Glutamatergic neuron (in vitro differentiated cells): ENCODE measurements around the gene ELAC1. TPM values are rescaled to one million over a fixed set of nuclear protein-coding genes. Genes with fewer than 3 reads are reported as not detected.

Experiments
- DNase-seq: peaks from one replicate; pipeline ENCODE4 v3.0.0; 2022
- H3K27ac Mint-ChIP-seq: one replicate; pipeline ENCODE4 v1.8.0; 2020; ENCODE audit warnings: mild to moderate bottlenecking, mixed read lengths, inconsistent platforms; ENCODE audit not compliant: unreplicated experiment
- H3K27me3 Mint-ChIP-seq: one replicate; pipeline ENCODE4 v1.8.0; 2020; ENCODE audit warnings: mild to moderate bottlenecking, moderate library complexity, mixed read lengths, inconsistent platforms; ENCODE audit not compliant: unreplicated experiment
- H3K36me3 Mint-ChIP-seq: one replicate; pipeline ENCODE4 v1.8.0; 2020; ENCODE audit warnings: mild to moderate bottlenecking, mixed read lengths, inconsistent platforms; ENCODE audit not compliant: unreplicated experiment
- H3K4me1 Mint-ChIP-seq: one replicate; pipeline ENCODE4 v1.8.0; 2020; ENCODE audit warnings: mild to moderate bottlenecking, low read depth, mixed read lengths, inconsistent platforms; ENCODE audit not compliant: unreplicated experiment
- H3K4me3 Mint-ChIP-seq: one replicate; pipeline ENCODE4 v1.8.0; 2020; ENCODE audit warnings: mild to moderate bottlenecking, mixed read lengths, inconsistent platforms; ENCODE audit not compliant: unreplicated experiment
- H3K9me3 Mint-ChIP-seq: one replicate; pipeline ENCODE4 v1.8.0; 2020; ENCODE audit warnings: mild to moderate bottlenecking, moderate library complexity, mixed read lengths, inconsistent platforms; ENCODE audit not compliant: unreplicated experiment
- total RNA-seq: library from RNA; stranded (reverse); fragmentation: NEBNext Ultra II Directional; extraction: Animal tissue kit (Norgen Biotek cat#: 25700); gene quantifications from one replicate; pipeline ENCODE4 v1.2.1, GENCODE V29; 2021; ENCODE audit not compliant: unreplicated experiment
- TF ChIP-seq, protein P1 (sequence below): fragments of 200-600 bp; sonication (generic); IDR thresholded peaks from one replicate; pipeline ENCODE4 v1.5.0; 2021; ENCODE audit not compliant: partially characterized antibody, unreplicated experiment

The ELAC1 gene
- total RNA-seq, 1 donor from 2014 or later, result 9.2 TPM

GRCh38 chr18:51007790-51008139 is 39.9 kb downstream of the ELAC1 start:
- TF ChIP-seq, protein P1, sequence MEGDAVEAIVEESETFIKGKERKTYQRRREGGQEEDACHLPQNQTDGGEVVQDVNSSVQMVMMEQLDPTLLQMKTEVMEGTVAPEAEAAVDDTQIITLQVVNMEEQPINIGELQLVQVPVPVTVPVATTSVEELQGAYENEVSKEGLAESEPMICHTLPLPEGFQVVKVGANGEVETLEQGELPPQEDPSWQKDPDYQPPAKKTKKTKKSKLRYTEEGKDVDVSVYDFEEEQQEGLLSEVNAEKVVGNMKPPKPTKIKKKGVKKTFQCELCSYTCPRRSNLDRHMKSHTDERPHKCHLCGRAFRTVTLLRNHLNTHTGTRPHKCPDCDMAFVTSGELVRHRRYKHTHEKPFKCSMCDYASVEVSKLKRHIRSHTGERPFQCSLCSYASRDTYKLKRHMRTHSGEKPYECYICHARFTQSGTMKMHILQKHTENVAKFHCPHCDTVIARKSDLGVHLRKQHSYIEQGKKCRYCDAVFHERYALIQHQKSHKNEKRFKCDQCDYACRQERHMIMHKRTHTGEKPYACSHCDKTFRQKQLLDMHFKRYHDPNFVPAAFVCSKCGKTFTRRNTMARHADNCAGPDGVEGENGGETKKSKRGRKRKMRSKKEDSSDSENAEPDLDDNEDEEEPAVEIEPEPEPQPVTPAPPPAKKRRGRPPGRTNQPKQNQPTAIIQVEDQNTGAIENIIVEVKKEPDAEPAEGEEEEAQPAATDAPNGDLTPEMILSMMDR, result no peak
- Mint-ChIP-seq H3K27ac (no peak overlapping the region), H3K4me1 (peaks cover 2% of the 10 kb centered on the region), H3K9me3 (peaks cover 1% of the 10 kb centered on the region), H3K4me3 (no peak overlapping the region), H3K36me3 (no peaks in the 10 kb centered on the region), H3K27me3 (peaks cover 2% of the 10 kb centered on the region)
- no peak for DNase-seq

- TF ChIP-seq, protein P1, result no peak
- Mint-ChIP-seq H3K9me3 (peaks cover 1% of the 10 kb centered on the region), H3K27ac (no peak overlapping the region), H3K27me3 (peaks cover 2% of the 10 kb centered on the region), H3K36me3 (no peaks in the 10 kb centered on the region), H3K4me3 (no peak overlapping the region), H3K4me1 (peaks cover 2% of the 10 kb centered on the region)
- DNase-seq, result no peak
These were observed 41.2 kb downstream of the ELAC1 start for GRCh38 chr18:51009072-51009471.

- H3K4me1 Mint-ChIP-seq, result peaks cover 2% of the 10 kb centered on the region
- peaks cover 7% of the 10 kb centered on the region for H3K36me3 Mint-ChIP-seq
- DNase-seq, result no peak
- H3K9me3 Mint-ChIP-seq, result peaks cover 1% of the 10 kb centered on the region
- no peak overlapping the region for H3K4me3 Mint-ChIP-seq
- TF ChIP-seq, protein P1, result no peak
- peaks cover 2% of the 10 kb centered on the region for H3K27me3 Mint-ChIP-seq
- H3K27ac Mint-ChIP-seq, result no peak overlapping the region
These were observed 42.4 kb downstream of the ELAC1 start for GRCh38 chr18:51010218-51010617.

DNA sequence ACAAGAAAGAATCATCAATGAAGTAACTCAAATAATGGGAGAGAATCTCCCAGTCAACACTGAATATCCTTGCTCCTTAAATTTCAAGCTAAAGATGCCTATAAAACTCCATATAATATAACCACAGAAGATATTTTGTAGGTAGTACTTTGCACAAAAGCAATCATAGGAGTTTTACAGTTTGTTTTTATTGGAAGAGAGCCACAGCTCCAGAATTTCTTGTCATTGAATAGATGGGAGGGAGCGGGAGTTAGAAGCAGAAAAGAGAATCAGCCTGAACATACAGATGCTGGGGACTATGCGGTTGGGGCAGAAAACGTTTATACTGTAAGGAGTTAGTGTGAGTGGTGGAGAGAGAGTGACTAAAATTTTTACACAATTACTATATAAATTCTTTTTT is 43.9 kb downstream of the ELAC1 start:
- TF ChIP-seq, protein P1, result no peak
- DNase-seq, result no peak
- H3K4me3 Mint-ChIP-seq, result no peak overlapping the region
- peaks cover 2% of the 10 kb centered on the region for H3K4me1 Mint-ChIP-seq
- peaks cover under 1% of the 10 kb centered on the region for H3K9me3 Mint-ChIP-seq
- H3K27me3 Mint-ChIP-seq, result peaks cover 4% of the 10 kb centered on the region
- peaks cover 10% of the 10 kb centered on the region for H3K36me3 Mint-ChIP-seq
- no peak overlapping the region for H3K27ac Mint-ChIP-seq

DNA sequence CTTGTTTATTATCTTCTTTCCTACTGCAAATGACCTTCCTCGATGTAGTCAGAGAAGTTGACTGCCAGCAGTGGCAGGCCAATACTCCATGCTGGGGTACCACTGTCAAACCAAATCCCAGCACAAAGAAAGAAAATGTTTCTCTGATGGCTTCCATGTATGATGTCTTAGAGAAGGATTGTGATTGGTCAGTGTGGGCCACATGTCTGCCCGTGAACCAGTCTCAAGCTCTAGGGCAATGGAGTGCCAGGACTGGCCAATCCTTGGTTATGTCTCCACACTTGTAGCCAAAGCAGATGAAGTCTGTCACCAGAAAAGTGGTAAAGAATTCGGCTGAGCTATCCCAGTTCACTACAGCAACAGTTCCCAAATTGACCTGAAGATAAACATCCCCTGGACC is 44.6 kb downstream of the ELAC1 start:
- no peak overlapping the region for H3K4me3 Mint-ChIP-seq
- DNase-seq, result no peak
- H3K9me3 Mint-ChIP-seq, result no peaks in the 10 kb centered on the region
- peaks cover 7% of the 10 kb centered on the region for H3K4me1 Mint-ChIP-seq
- peaks cover 10% of the 10 kb centered on the region for H3K36me3 Mint-ChIP-seq
- peaks cover 4% of the 10 kb centered on the region for H3K27me3 Mint-ChIP-seq
- no peak overlapping the region for H3K27ac Mint-ChIP-seq
- TF ChIP-seq, protein P1, result no peak
